GM18507 (cell line): Measurements from ENCODE around the gene TEX50.
"Not testable (repeated sequence)": the region's sequence is repeated elsewhere in the genome, so short reads cannot be mapped to it uniquely, and the experiment has no call there.

Experiments used
- DNase-seq: peaks from one replicate; pipeline ENCODE4 v3.0.0; 2011; ENCODE audit warnings: low read depth; ENCODE audit not compliant: insufficient read length; ENCODE audit errors: extremely low spot score
- FAIRE-seq: peaks from 2 replicates; lab custom pipeline; 2011; peaks lifted over from hg19 to GRCh38; lab: Jason Lieb, UNC

Gene TEX50

DNA sequence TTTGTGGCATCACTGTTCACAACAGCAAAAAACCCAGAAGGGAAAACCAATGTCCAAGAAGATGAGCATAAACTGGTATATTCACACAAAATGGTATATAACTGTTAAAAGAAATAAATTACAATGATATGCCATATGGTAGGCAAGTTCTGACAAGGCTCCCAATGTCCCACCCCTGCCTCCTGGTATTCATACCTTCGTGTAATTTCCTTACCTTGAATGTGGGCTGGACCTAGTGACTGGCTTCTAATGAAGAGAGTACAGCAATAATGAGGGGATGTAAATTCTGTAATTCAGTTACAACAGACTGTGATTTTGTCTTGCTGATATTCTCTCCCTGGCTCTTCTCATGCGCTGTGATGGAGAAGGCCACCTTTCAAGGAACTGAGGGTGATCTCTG is 25.2 kb downstream of the TEX50 start:
- no peak for FAIRE-seq

DNA sequence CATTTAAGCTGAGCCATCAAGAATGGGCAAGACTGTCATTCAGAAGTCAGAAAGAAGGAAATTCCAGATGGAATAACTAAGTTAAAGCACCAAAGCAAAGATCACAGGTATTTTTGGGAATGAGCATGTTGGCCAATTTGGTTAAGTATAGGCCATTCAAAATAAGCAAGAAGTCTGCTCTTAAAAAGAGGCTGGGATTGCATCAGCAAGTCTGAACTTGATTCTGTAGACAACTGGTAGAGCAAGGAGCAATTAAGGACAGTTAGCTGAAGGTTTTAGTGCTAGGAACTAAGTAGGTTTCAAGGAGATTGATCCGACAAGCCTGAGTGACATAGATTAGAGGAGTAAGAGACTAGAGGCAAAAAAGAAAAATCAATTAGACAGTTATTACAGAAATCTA is 26.1 kb downstream of the TEX50 start:
- FAIRE-seq (no peak), DNase-seq (no peak)

More for the DNA sequence above, 25.2 kb downstream of the TEX50 start:
- no peak for DNase-seq

- no peak for FAIRE-seq
Measured at GRCh38 chr1:173661763-173662162, 26.6 kb downstream of the TEX50 start.

DNA sequence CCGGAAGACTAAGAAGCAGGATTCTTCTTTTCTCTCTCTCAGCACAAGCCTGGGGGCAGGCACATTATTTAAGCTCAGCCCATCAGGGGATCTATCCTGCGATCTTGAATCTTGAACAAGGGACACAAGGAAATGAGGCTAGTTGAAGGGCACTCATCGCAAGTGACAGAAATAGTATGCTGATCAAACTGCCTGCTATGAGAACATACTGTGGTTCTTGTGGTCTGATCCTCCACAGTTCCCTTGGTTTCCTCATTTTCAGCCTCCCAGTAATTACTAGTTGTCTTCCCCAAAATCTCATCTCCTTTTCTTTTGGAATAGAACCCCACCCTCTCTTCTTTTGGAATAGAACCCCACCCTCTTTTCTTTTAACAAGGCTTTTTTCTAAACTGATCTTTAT is 28.0 kb downstream of the TEX50 start:
- no peak for DNase-seq
- no peak for FAIRE-seq

More at GRCh38 chr1:173661763-173662162, 26.6 kb downstream of the TEX50 start:
- DNase-seq: no peak

DNA sequence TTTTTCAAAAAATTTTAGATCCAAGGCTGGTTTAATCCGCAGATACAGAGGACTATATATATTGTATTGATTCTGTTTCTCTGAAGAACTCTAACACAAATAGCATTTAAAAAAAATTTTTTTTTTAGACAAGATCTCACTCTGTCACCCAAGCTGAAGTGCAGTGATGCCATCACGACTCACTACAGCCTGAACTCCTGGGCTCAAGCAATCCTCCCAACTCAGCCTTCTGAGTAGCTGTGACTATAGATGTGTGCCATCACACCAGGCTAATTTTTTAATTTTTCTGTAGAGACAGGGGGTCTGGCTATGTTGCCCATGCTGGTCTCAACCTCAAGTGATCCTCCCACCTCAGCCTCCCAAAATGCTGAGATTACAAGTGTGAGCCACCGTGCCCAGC is 31.5 kb downstream of the TEX50 start:
- FAIRE-seq: no peak
- no peak for DNase-seq

DNA sequence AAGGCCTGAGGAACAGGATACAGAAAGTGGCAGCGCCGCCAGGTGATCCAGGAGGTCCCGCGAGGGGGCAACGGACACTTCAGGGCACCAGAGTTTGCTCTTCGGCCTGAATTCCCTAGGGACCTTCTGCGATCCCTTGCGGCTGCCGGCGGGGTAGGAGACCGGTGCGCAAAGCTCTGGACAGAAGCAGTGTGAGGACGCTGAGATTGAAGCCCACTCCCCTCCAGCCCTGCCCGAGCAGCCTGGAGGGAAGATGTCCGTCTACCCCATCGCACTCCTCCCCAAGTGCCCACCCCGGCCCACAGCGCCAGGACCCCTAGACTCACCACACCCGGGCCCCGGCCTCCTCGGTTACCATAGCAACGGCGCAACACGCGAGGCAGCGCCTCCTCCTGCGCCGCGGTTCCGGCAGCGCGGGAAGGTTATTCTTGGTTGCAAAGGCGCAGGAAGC is 34.4 kb downstream of the TEX50 start, which contains the start of gene ANKRD45:
ANKRD45 (minus strand) TSS at position 361 of the 451 bp plus-strand sequence. CDS start 10,433 bp downstream, outside the sequence.
- FAIRE-seq: no peak
- DNase-seq: no peak

- DNase-seq, FAIRE-seq: not testable (repeated sequence)
Measured at GRCh38 chr1:173674496-173674895, 39.4 kb downstream of the TEX50 start.

GRCh38 chr1:173680152-173680551 is 45.0 kb downstream of the TEX50 start:
- not testable (repeated sequence) for DNase-seq, FAIRE-seq

DNA sequence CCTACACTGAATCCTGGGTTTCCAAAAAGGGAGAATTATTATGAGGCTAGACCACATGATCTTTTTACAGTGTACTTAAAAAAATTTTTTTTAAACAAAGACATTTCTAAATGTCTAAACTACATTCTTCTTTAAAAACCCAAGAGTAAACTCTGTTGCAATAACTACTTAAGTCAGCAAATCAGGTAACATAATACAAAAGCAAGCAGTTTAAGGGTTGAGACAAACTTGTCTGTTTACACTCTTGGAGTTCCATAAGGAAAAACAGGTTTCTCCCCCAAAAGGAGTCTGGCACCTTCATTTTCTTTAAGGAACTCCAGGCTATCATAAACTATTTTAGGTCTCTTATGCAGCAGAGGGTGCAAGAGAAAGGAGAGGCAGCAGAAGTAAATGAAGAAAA is 47.0 kb downstream of the TEX50 start:
- FAIRE-seq: no peak
- DNase-seq: no peak

DNA sequence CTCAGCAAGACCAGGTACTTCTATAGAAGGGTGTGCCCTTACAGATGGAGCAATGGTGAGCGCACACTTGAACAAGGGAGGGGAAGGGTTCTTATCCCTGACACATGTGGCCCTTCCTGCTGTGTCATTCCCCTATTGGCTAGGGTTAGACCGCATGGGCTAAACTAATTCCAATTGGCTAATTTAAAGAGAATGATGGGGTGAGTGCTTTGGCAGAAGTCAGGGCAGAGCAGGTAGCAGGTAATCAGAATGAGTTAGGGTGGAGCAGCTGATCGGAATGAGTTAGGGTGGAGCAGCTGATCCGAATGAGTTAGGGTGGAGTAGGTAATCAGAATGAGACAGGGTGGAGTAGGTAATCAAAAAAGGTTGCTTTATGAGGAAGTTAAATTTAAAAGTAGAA is 48.7 kb downstream of the TEX50 start:
- not testable (repeated sequence) for FAIRE-seq, DNase-seq

- DNase-seq, FAIRE-seq: not testable (repeated sequence)
Measured at GRCh38 chr1:173685121-173685520, 50.0 kb downstream of the TEX50 start.
